Hippocampal formation (tissue), 2 donors: ENCODE data around the gene MCC.

Experiments
- DNase-seq, 2 donors: peaks; one replicate each; lab custom pipeline; 2025; lab: John Stamatoyannopoulos, UW

The MCC gene

GRCh38 chr5:113110117-113110516, 378.1 kb downstream of the MCC start:
- DNase-seq: no peak

DNA sequence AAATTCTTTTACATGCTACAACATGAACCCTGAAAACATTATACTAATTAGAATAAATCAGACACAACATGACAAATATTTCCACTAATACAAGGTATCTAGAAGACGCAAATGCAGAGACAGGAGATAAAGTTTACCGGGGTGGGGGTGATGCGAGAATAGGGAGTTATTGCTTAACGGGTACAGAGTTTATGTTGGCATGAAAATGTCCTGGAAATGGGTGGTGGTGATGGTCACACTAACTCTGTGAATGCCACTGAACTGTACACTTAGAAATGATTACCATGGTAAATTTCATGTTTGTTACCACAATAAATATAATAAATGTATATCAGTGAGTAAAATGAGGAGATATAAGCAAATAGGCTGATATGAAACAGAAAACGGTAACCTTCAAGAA, 378.9 kb downstream of the MCC start:
- no peak for DNase-seq

GRCh38 chr5:113108485-113108884, 379.8 kb downstream of the MCC start:
- no peak for DNase-seq

- no peak for DNase-seq
These were observed 381.4 kb downstream of the MCC start for GRCh38 chr5:113106821-113107220.

- no peak for DNase-seq
These were observed 382.5 kb downstream of the MCC start for GRCh38 chr5:113105693-113106280.

GRCh38 chr5:113103330-113103729, 384.9 kb downstream of the MCC start:
- no peak for DNase-seq

GRCh38 chr5:113102121-113102531, 386.1 kb downstream of the MCC start:
- no peak for DNase-seq

GRCh38 chr5:113100981-113101380, 387.3 kb downstream of the MCC start:
- no peak for DNase-seq

GRCh38 chr5:113099822-113100221, 388.4 kb downstream of the MCC start:
- DNase-seq: no peak

- DNase-seq: no peak
These were observed 389.9 kb downstream of the MCC start for GRCh38 chr5:113098378-113098777.

DNA sequence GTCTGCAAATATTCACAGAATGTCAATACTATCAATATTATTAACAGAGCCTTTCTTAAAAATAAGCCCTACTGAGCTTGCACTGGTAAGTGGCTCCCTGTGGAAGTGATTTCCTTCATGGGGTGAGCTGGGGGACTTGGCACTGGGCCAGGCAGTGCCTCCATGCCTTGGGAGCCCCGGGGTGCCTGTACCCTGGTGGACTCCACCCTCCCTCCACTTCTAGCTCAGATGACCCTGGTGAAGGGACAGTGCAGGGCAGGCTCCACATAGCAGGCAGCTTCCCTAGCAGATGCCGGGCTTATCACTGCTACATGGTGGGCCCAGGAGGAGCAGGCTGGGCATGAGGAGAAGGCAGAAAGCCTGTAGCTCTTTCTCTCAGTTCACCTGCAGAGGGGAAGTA, 392.4 kb downstream of the MCC start:
- no peak for DNase-seq

DNA sequence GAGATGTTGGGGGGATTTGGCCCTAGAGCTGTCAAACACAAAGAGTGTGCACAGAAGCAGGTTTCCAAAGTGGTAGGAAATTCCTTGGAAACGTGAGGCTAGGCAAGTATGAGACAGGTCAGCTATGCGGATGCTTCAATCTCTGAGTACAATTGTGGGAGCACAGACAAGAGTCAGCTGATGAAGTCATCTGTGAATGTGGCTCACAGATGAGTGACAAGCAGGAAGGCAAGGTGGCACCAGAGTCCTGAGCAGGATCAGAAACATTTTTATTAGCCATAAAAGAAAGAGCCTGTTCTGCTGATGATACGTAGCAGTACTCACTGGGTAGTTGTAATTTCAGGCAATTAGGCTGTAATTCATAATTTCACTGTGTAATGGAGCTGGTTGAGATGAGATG, 394.7 kb downstream of the MCC start:
- no peak for DNase-seq

DNA sequence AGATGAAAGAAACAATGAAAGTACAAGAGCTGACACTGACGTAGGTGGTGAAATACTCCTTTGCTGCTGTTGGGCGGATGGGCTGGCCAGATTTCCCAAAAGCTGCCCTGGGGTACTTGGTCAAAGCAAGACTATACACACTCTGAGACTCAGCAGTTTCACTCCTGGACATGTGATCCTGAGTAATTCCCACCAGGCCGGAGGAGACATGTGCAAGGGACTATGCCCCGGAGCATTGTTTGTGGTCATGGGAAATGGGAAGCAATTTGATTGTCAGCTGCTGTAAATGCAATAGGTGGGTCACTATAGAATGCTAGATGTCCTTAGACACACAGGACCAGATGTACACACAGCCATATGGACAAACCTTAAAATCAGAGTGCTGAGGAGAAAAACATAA, 395.6 kb downstream of the MCC start:
- no peak for DNase-seq

GRCh38 chr5:113091622-113092021, 396.6 kb downstream of the MCC start:
- DNase-seq: no peak

GRCh38 chr5:113090336-113091106, 397.7 kb downstream of the MCC start:
- DNase-seq: no peak

GRCh38 chr5:113089653-113090335, 398.5 kb downstream of the MCC start:
- no peak for DNase-seq

DNA sequence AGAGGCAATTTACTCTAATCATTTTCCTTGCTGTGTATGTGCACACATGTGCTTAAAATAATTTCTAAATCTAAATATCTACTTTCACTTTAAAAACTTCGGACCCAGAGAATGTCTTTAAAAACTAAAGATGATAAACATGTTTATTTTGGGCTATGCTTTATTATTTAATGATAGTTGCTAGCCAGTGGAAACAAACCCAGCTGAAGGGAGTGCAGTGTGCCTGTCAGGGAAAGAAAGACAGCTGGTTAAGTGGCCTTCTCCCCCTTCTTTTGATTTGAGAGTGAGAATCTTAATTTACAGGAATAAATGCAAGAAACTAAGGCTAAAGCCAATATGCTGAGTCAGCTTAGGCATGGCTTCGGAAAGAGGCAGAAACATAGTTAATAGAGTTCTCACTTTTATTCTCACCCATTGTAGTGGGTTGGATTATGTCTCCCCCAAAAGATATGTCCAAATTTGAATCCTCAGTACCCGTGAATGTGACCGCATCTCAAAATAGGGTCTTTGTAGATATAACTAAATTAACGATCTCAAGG, 400.2 kb downstream of the MCC start:
- no peak for DNase-seq

- no peak for DNase-seq
These were observed 402.3 kb downstream of the MCC start for GRCh38 chr5:113085880-113086409.

GRCh38 chr5:113085084-113085414, 403.2 kb downstream of the MCC start:
- no peak for DNase-seq

- DNase-seq: no peak
These were observed 403.7 kb downstream of the MCC start for GRCh38 chr5:113084402-113085083.

GRCh38 chr5:113083481-113083880, 404.8 kb downstream of the MCC start:
- no peak for DNase-seq

GRCh38 chr5:113082547-113082905, 405.7 kb downstream of the MCC start:
- DNase-seq: no peak
